GM21526 (cell line): Measurements from ENCODE around the gene GLRX2.
"Not testable (repeated sequence)": the region's sequence is repeated elsewhere in the genome, so short reads cannot be mapped to it uniquely, and the experiment has no call there.

Experiments
- ATAC-seq: cut with Tn5 transposase; IDR thresholded peaks from one replicate; pipeline ENCODE4 v1.9.1; 2021; ENCODE audit warnings: moderate library complexity; ENCODE audit not compliant: unreplicated experiment, low FRiP score

GLRX2 gene

DNA sequence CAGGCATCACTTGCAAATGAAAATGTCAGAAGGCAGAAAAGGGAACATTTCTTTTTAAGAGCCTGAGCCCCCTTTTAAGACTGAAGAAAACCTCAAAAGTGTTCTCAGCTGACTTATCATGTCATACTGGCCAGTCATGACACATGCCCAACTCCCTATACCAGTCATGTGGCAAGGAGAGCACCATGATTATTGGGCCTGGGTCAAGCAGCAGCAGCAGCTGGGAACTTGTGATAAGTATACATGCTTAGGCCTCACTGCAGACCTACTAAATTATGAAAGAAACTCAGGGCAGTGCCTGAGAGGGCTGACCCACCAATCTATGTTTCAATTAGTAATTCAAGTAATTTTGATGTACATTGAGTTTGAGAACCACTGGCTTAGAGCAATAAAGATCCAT lies 37.2 kb downstream of the GLRX2 start:
- ATAC-seq: no peak

DNA sequence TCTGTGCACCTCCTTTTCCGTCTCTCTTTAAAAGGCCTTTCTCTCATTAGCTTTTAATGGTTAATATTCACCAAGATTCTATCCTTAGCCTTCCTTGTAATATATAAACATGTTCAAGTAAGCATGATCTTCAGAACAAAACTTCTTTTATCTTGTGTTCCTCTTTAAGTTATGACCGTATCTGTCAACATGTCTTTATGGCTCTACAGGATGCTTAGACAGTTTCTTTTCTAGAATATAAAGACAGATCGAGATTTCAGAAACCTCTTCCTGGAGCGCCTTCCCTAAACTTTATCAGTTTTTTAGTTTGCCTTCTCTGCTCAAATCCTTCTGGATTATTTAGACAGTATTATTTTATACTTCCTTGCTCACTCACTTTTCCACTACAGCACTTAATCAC lies 38.6 kb downstream of the GLRX2 start:
- no peak for ATAC-seq

GRCh38 chr1:193065954-193066353 lies 39.3 kb downstream of the GLRX2 start:
- no peak for ATAC-seq

GRCh38 chr1:193062698-193063463 lies 42.3 kb downstream of the GLRX2 start:
- no peak for ATAC-seq

- no peak for ATAC-seq
Observed at GRCh38 chr1:193060938-193061337, 44.3 kb downstream of the GLRX2 start.

GRCh38 chr1:193060406-193060805 lies 44.8 kb downstream of the GLRX2 start:
- no peak for ATAC-seq

DNA sequence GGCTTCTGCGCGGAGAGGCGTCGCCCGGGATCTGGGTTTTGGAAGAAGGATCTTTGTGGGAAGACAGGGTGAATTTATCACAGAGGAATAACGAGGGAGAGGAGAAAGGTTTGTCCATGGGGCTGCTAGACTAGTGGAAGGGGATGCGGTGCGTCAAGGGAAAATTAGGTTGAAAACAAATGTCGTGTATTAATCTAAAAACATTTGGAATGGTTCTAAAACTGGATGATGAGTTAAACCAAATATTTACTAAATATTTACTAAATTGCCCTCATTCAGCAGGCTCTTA lies 45.2 kb downstream of the GLRX2 start:
- ATAC-seq: no peak

DNA sequence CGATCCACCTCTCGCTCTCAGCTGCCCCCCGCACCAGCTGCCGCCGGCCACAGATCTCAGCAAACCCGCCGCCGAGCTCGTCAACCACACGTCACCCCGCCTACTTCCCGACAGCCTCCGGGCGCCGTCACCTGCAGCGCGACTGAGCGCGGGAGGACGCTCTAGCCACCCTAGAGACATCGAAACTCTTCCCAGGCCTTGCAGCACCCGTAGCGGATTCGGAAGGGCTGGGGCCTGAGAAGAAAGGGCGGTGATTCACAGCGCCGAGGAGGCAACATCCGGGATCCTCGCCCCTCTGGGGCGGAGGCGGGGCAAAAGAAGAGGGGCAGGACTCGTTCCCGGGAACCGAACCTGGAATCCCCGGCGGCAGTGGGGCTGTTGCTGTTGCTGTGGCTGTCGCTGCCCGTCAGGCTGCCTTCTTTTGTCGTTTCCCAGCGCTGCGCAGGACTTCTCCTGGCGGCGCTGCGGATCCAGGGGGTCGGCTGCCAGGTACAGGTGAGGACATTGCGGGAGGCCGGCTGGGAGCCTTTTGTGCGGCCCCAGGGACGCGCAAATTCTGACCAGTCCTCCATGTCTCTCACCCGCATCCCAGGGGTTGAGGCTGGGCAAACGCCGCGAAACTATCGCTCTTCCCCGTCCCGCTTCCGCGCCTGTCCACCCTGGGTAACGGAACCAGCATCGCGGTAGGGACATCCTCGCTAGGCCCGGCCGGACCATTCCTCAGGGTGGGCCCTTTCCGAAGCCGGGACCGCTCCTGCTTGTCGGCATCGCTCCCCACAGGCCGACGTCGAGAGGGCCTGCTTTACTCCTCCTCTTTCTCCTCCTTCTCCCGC lies 45.7 kb downstream of the GLRX2 start, which contains the start of the genes RO60 and UCHL5:
Gene RO60 (plus strand): TSS at position 331 of the 833 bp plus-strand sequence. CDS start 9,443 bp downstream, outside the sequence.
Gene UCHL5 (minus strand): TSS at position 79 of the 833 bp plus-strand sequence. CDS start 100 bp downstream, outside the sequence.
- ATAC-seq: peak; percentile 92

GRCh38 chr1:193058529-193059281 lies 46.5 kb downstream of the GLRX2 start:
- ATAC-seq: peak; percentile 56

- ATAC-seq: no peak
Observed at GRCh38 chr1:193054169-193054675, 51.0 kb downstream of the GLRX2 start.

DNA sequence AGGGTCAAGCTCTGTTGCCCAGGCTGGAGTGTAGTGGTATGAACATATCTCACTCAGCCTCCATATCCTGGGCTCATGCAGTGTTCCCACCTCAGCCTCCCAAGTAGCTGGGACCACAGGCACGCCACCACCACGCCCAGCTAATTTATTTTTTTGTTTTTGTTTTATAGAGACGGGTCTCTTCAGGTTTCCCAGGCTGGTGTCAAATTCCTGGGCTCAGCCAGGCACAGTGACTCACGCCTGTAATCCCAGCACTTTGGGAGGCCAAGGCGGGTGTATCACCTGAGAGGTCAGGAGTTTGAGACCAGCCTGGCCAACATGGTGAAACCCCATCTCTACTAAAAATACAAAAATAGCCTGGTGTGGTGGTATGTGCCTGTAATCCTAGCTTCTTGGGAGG lies 56.3 kb downstream of the GLRX2 start:
- ATAC-seq: not testable (repeated sequence)
